H1 (cell line): ENCODE data around the gene CCDC51. TPM values are rescaled to one million over a fixed set of nuclear protein-coding genes. Genes with fewer than 3 reads are reported as not detected.

ENCODE experiments used
- CTCF ChIA-PET: fragments of 300-600 bp; sonication (Branson Sonifier 250); formaldehyde crosslinking; loops from one replicate; lab custom pipeline; 2021; ENCODE audit not compliant: partially characterized antibody; lab: Charles Lee
- POLR2A ChIA-PET: fragments of 300-600 bp; sonication (Branson Sonifier 250); formaldehyde crosslinking; loops from one replicate; lab custom pipeline; 2021; ENCODE audit warnings: inconsistent platforms; ENCODE audit not compliant: partially characterized antibody; lab: Charles Lee
- DNase-seq, 2 experiments: peaks; one replicate each; pipeline versions ENCODE4 v3.0.0 to v3.0.0-alpha.2; 2010 to 2022; ENCODE audit warnings: low spot score in 2 of 2, low read depth in 1 of 2, mixed read lengths in 1 of 2
- FAIRE-seq: peaks from 2 replicates; lab custom pipeline; 2011; peaks lifted over from hg19 to GRCh38; lab: Jason Lieb, UNC
- H2AFZ ChIP-seq: 2 replicates; pipeline ENCODE4 v1.8.1; 2012; ENCODE audit warnings: low read length, inconsistent platforms
- H2AK5ac ChIP-seq: 2 replicates; pipeline ENCODE4 v1.6.1; 2013; ENCODE audit warnings: low read depth, low read length
- H2BK120ac ChIP-seq: replicated peaks from 2 replicates; pipeline ENCODE3; 2013; ENCODE audit warnings: low read depth, low read length, inconsistent platforms
- H2BK12ac ChIP-seq: 2 replicates; pipeline ENCODE4 v1.6.1; 2013; ENCODE audit warnings: low read depth, low read length
- H2BK15ac ChIP-seq: 2 replicates; pipeline ENCODE4 v1.6.1; 2013; ENCODE audit warnings: low read length
- H2BK20ac ChIP-seq: 2 replicates; pipeline ENCODE4 v1.6.1; 2013; ENCODE audit warnings: low read length
- H2BK5ac ChIP-seq: 2 replicates; pipeline ENCODE4 v1.6.1; 2013; ENCODE audit warnings: low read depth, low read length
- H3K14ac ChIP-seq: 2 replicates; pipeline ENCODE4 v1.6.1; 2013; ENCODE audit warnings: inconsistent platforms; ENCODE audit not compliant: insufficient read length
- H3K18ac ChIP-seq: 2 replicates; pipeline ENCODE4 v1.6.1; 2013; ENCODE audit warnings: low read length; ENCODE audit errors: extremely low read depth
- H3K23ac ChIP-seq: 2 replicates; pipeline ENCODE4 v1.6.1; 2013; ENCODE audit warnings: inconsistent platforms; ENCODE audit not compliant: insufficient read length
- H3K23me2 ChIP-seq: 2 replicates; pipeline ENCODE4 v1.6.1; 2013; ENCODE audit warnings: low read depth, low read length
- H3K27ac ChIP-seq: 2 replicates; pipeline ENCODE4 v1.6.1; 2011; ENCODE audit warnings: low read depth, low read length, inconsistent platforms
- H3K27me3 ChIP-seq, 4 experiments: replicated peaks in 1 of 4; 1 replicate in 1 of 4; 2 replicates in 3 of 4; pipeline versions ENCODE4 v1.6.1 to v1.8.1; 2011 to 2013; ENCODE audit warnings: low read length in 3 of 4, mild to moderate bottlenecking in 3 of 4, inconsistent platforms in 2 of 4, mixed read lengths in 2 of 4, moderate library complexity in 1 of 4; ENCODE audit not compliant: control insufficient read depth in 3 of 4, insufficient read depth in 3 of 4; ENCODE audit errors: extremely low read depth in 1 of 4
- H3K36me3 ChIP-seq, 4 experiments: 2 replicates each; pipeline versions ENCODE4 v1.6.1 to v1.8.1; 2011 to 2013; ENCODE audit warnings: mild to moderate bottlenecking in 4 of 4, low read length in 3 of 4, moderate library complexity in 2 of 4, control low read depth in 1 of 4, inconsistent platforms in 1 of 4; ENCODE audit not compliant: insufficient read depth in 4 of 4, control insufficient read depth in 2 of 4
- H3K4ac ChIP-seq: replicated peaks from 2 replicates; pipeline ENCODE3; 2013; ENCODE audit warnings: low read length, low read depth, mixed read lengths, inconsistent platforms; ENCODE audit not compliant: insufficient read length
- H3K4me1 ChIP-seq, 4 experiments: replicated peaks in 1 of 4; 1 replicate in 1 of 4; 2 replicates in 3 of 4; pipeline versions ENCODE4 v1.6.1 to v1.8.1; 2011 to 2013; ENCODE audit warnings: low read length in 3 of 4, inconsistent platforms in 2 of 4, mixed read lengths in 1 of 4; ENCODE audit not compliant: insufficient read depth in 4 of 4, control insufficient read depth in 3 of 4
- H3K4me2 ChIP-seq, 2 experiments: 2 replicates each; pipeline versions ENCODE4 v1.6.1 to v1.8.1; 2011 to 2013; ENCODE audit warnings: low read depth in 2 of 2, low read length in 2 of 2, control low read depth in 1 of 2, inconsistent platforms in 1 of 2, mild to moderate bottlenecking in 1 of 2; ENCODE audit not compliant: insufficient read depth in 1 of 2
- H3K4me3 ChIP-seq, 4 experiments: fragments of 200-600, 300-600 bp in 1 of 4; sonication (generic), shearing (Covaris generic), sonication (Bioruptor Twin) in 1 of 4; 2 replicates each; pipeline versions ENCODE4 v1.5.1 to v1.8.1; 2011 to 2016; ENCODE audit warnings: low read length in 4 of 4, low read depth in 3 of 4, control low read depth in 2 of 4, inconsistent platforms in 2 of 4, mild to moderate bottlenecking in 2 of 4, mixed read lengths in 1 of 4, moderate library complexity in 1 of 4; ENCODE audit not compliant: insufficient read depth in 2 of 4; ENCODE audit errors: extremely low read depth in 1 of 4
- H3K56ac ChIP-seq: replicated peaks from 2 replicates; pipeline ENCODE3; 2013; ENCODE audit warnings: low read depth, mild to moderate bottlenecking, mixed read lengths, low read length, inconsistent platforms; ENCODE audit not compliant: insufficient read length
- H3K79me1 ChIP-seq: 2 replicates; pipeline ENCODE4 v1.6.1; 2013; ENCODE audit warnings: low read depth, low read length, control low read depth
- H3K79me2 ChIP-seq, 2 experiments: 2 replicates each; pipeline versions ENCODE4 v1.6.1 to v1.8.1; 2012 to 2013; ENCODE audit warnings: low read length in 2 of 2, mild to moderate bottlenecking in 2 of 2, inconsistent platforms in 1 of 2; ENCODE audit not compliant: insufficient read depth in 2 of 2, control insufficient read depth in 1 of 2
- H3K9ac ChIP-seq, 4 experiments: replicated peaks in 1 of 4; 1 replicate in 1 of 4; 2 replicates in 3 of 4; pipeline versions ENCODE4 v1.6.1 to v1.8.1; 2011 to 2013; ENCODE audit warnings: low read depth in 3 of 4, low read length in 3 of 4, control low read depth in 2 of 4, mild to moderate bottlenecking in 2 of 4, moderate library complexity in 2 of 4, inconsistent platforms in 1 of 4; ENCODE audit errors: extremely low read depth in 1 of 4
- H3K9me3 ChIP-seq, 2 experiments: 2 replicates each; pipeline versions ENCODE4 v1.6.1 to v1.8.1; 2012 to 2013; ENCODE audit warnings: mild to moderate bottlenecking in 2 of 2, moderate library complexity in 2 of 2, control low read depth in 1 of 2, inconsistent platforms in 1 of 2, low read depth in 1 of 2, low read length in 1 of 2, mixed read lengths in 1 of 2; ENCODE audit not compliant: insufficient read depth in 2 of 2
- H4K20me1 ChIP-seq, 2 experiments: replicated peaks in 1 of 2; 2 replicates each; pipeline versions ENCODE3 to v1.8.1; 2011 to 2013; ENCODE audit warnings: inconsistent platforms in 2 of 2, low read length in 2 of 2, mild to moderate bottlenecking in 1 of 2; ENCODE audit not compliant: insufficient read depth in 2 of 2, control insufficient read depth in 1 of 2
- H4K5ac ChIP-seq: 2 replicates; pipeline ENCODE4 v1.6.1; 2013; ENCODE audit warnings: low read length, low read depth, mixed read lengths, inconsistent platforms; ENCODE audit not compliant: insufficient read length
- H4K8ac ChIP-seq: 2 replicates; pipeline ENCODE4 v1.8.0; 2013; ENCODE audit warnings: mild to moderate bottlenecking, moderate library complexity, low read length, inconsistent platforms; ENCODE audit not compliant: insufficient read depth; ENCODE audit errors: extremely low read depth
- H4K91ac ChIP-seq: replicated peaks from 2 replicates; pipeline ENCODE3; 2013; ENCODE audit warnings: low read length, mixed read lengths, inconsistent platforms; ENCODE audit not compliant: insufficient read length
- BRCA1 ChIP-seq: IDR thresholded peaks from 2 replicates; pipeline ENCODE4 v1.6.1; 2012; ENCODE audit warnings: low read depth, low read length, improper control_type of control experiment
- CBX5 ChIP-seq: fragments of 300-800, 300-1000 bp; sonication (generic); IDR thresholded peaks from 2 replicates; pipeline ENCODE4 v1.7.1; 2016; ENCODE audit warnings: antibody characterized with exemption, low read length, low read depth
- CHD2 ChIP-seq: IDR thresholded peaks from 2 replicates; pipeline ENCODE4 v1.6.1; 2012; ENCODE audit warnings: low read length, improper control_type of control experiment
- HDAC6 ChIP-seq: IDR thresholded peaks from one replicate; pipeline ENCODE4 v1.7.1; 2012; ENCODE audit warnings: low read depth, mild to moderate bottlenecking, inconsistent platforms, low read length, moderate library complexity
- RAD21 ChIP-seq, 2 experiments: IDR thresholded peaks in 1 of 2; conservative IDR thresholded peaks in 1 of 2; 2 replicates each; pipeline ENCODE4 v1.6.1; 2011; ENCODE audit warnings: low read depth in 2 of 2, low read length in 2 of 2, improper control_type of control experiment in 1 of 2, inconsistent platforms in 1 of 2, mild to moderate bottlenecking in 1 of 2, moderate library complexity in 1 of 2
- SIN3A ChIP-seq, 2 experiments: IDR thresholded peaks in 1 of 2; conservative IDR thresholded peaks in 1 of 2; 2 replicates each; pipeline ENCODE4 v1.6.1; 2011 to 2012; ENCODE audit warnings: low read length in 2 of 2, improper control_type of control experiment in 1 of 2, low read depth in 1 of 2, mild to moderate bottlenecking in 1 of 2
- TAF1 ChIP-seq: IDR thresholded peaks from 2 replicates; pipeline ENCODE4 v1.6.1; 2011; ENCODE audit warnings: mild to moderate bottlenecking, low read depth, low read length
- USF2 ChIP-seq: IDR thresholded peaks from 2 replicates; pipeline ENCODE4 v1.6.1; 2011; ENCODE audit warnings: low read length, improper control_type of control experiment
- WGBS, 2 experiments: shearing (Covaris generic) in 1 of 2; methylation state at CpG; one replicate each; pipeline versions ENCODE4 v1.1.6 to v1.1.7; 2013 to 2015; ENCODE audit warnings: low lambda C conversion rate in 2 of 2, mixed read lengths in 2 of 2, inconsistent platforms in 1 of 2, low coverage in 1 of 2, missing lambda C conversion rate in 1 of 2; ENCODE audit not compliant: insufficient replicate concordance in 2 of 2, insufficient coverage in 1 of 2, insufficient read length in 1 of 2; ENCODE audit errors: extremely low coverage in 1 of 2, missing lambda C conversion rate in 1 of 2; 5-methylcytosine and 5-hydroxymethylcytosine counted together
- polyA plus RNA-seq, 7 experiments: library from polyadenylated mRNA; depleted of rRNA in 3 of 7; stranded (reverse) in 5 of 7; unstranded in 2 of 7; fragments of >200 nt in 5 of 7; fragments of 200-250 nt in 2 of 7; gene quantifications; 1 replicate in 5 of 7; 2 replicates in 1 of 7; 4 replicates in 1 of 7; pipeline versions ENCODE4 v1.2.1 to v1.2.3, GENCODE V29; 2011 to 2013; ENCODE audit warnings: missing spikeins in 2 of 7, mixed read lengths in 2 of 7
- total RNA-seq: library from RNA; stranded (reverse); fragmentation: NEBNext Ultra II Directional; extraction: Animal tissue kit (Norgen Biotek cat#: 25700); gene quantifications from 2 replicates; pipeline ENCODE4 v1.2.1, GENCODE V29; 2021
- TF ChIP-seq, protein P1 (sequence below): IDR thresholded peaks from 2 replicates; pipeline ENCODE4 v1.6.1; 2011; ENCODE audit warnings: low read depth, mild to moderate bottlenecking, low read length; ENCODE audit not compliant: insufficient read depth

CCDC51 gene
- total and polyA plus RNA-seq, 2 of the 8 experiments (the other 6 are each of a cell fraction or from before 2014, with no cell fraction given): 21.3 to 21.4 TPM

GRCh38 chr3:48435774-48436476 lies 4.0 kb downstream of the CCDC51 start:
- no peak overlapping the region for H3K9ac ChIP-seq
- H3K27ac ChIP-seq: no peak overlapping the region
- no peak overlapping the region for H3K4me3 ChIP-seq
- peaks cover 3% of the 10 kb centered on the region; the same call in 1 of the 2 replicates for H3K23me2 ChIP-seq
- H4K8ac ChIP-seq: no peak overlapping the region
- H3K79me1 ChIP-seq: peaks cover 3% of the 10 kb centered on the region; the same call in 1 of the 2 replicates
- no peak overlapping the region for H2AFZ ChIP-seq
- H3K56ac ChIP-seq: no peak overlapping the region
- H2BK5ac ChIP-seq: no peak overlapping the region
- CTCF ChIA-PET: interaction anchor here (0.5 to 7.7 kb wide), 98 partner anchors 9 to 958 kb away, joined by 3 to 220 read pairs (median 5); partner anchors contain the start of genes ATRIP and SLC26A6
- POLR2A ChIA-PET: interaction anchor here (0.6 to 31.5 kb wide), 26 partner anchors 7 to 248 kb away, joined by 3 to 650 read pairs (median 4); partner anchors contain the start of genes ATRIP, CCDC51, CDC25A and CELSR3
- WGBS, 2 experiments: 54% methylated on average over 7 of the region's 7 CpGs; no CpG with 5 or more reads in 1 of the 2 experiments
- H2BK120ac ChIP-seq: no peak overlapping the region
- H3K27me3 ChIP-seq: no peaks in the 10 kb centered on the region
- H3K4me2 ChIP-seq: 0 out of 4 replicates have a peak overlapping the region, but pooled peaks of 1 of the 2 experiments have one; percentile 12
- no peak overlapping the region for H4K91ac ChIP-seq
- H3K79me2 ChIP-seq: peaks cover 5 to 36% of the 10 kb centered on the region in 2 experiments; a peak in 3 of 4 replicates
- peaks cover 0 to 8% (median 4%) of the 10 kb centered on the region in 4 experiments; a peak in 4 of 7 replicates for H3K4me1 ChIP-seq
- no peak overlapping the region for H2AK5ac ChIP-seq
- FAIRE-seq (peak; percentile 91), DNase-seq (peak; percentile 84 to 93)
- no peaks in the 10 kb centered on the region for H3K9me3 ChIP-seq
- no peak overlapping the region for H2BK20ac ChIP-seq
- H3K18ac ChIP-seq: no peak overlapping the region
- no peak overlapping the region for H2BK15ac ChIP-seq
- H3K4ac ChIP-seq: peak overlapping the region; percentile 0
- H2BK12ac ChIP-seq: no peak overlapping the region
- no peak overlapping the region for H4K5ac ChIP-seq
- H3K14ac ChIP-seq: no peak overlapping the region
- no peak overlapping the region for H3K23ac ChIP-seq
- H4K20me1 ChIP-seq: peaks cover 0 to 4% of the 10 kb centered on the region in 2 experiments
- H3K36me3 ChIP-seq: peaks cover 4 to 26% (median 12%) of the 10 kb centered on the region in 4 experiments; a peak in 6 of 8 replicates
- TF ChIP-seq HDAC6: no peak
- TF ChIP-seq, protein P1, sequence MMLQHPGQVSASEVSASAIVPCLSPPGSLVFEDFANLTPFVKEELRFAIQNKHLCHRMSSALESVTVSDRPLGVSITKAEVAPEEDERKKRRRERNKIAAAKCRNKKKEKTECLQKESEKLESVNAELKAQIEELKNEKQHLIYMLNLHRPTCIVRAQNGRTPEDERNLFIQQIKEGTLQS: peak; percentile 87; the same call in 1 of the 2 replicates
- TF ChIP-seq CHD2: 0 out of 2 replicates have a peak, but pooled peaks have one; percentile 34
- TF ChIP-seq USF2: peak; percentile 31; the same call in 1 of the 2 replicates
- TF ChIP-seq RAD21 (IDR thresholded peaks at IDR 0.05 in 1 of 2, conservative IDR thresholded peaks at IDR 0.05 in 1 of 2; ENCODE audit: low read depth in 2 of 2, low read length in 2 of 2): peak; percentile 94 to 96
- no peak for TF ChIP-seq TAF1
- TF ChIP-seq CBX5: no peak
- no peak for TF ChIP-seq BRCA1
- peak; percentile 55 to 67; a peak in 1 of 4 replicates for TF ChIP-seq SIN3A (conservative IDR thresholded peaks at IDR 0.05 in 1 of 2, IDR thresholded peaks at IDR 0.05 in 1 of 2; ENCODE audit: low read depth in 1 of 2, low read length in 2 of 2)
